ENCODE data around the gene PHAF1. TPM values are rescaled to one million over a fixed set of nuclear protein-coding genes. Genes with fewer than 3 reads are reported as not detected.

Gene PHAF1
- total and polyA plus RNA-seq, 2 of the 13 experiments (the other 11 are each of a cell fraction or from before 2014, with no cell fraction given): 48.3 to 174 TPM

- TF ChIP-seq, protein P1, sequence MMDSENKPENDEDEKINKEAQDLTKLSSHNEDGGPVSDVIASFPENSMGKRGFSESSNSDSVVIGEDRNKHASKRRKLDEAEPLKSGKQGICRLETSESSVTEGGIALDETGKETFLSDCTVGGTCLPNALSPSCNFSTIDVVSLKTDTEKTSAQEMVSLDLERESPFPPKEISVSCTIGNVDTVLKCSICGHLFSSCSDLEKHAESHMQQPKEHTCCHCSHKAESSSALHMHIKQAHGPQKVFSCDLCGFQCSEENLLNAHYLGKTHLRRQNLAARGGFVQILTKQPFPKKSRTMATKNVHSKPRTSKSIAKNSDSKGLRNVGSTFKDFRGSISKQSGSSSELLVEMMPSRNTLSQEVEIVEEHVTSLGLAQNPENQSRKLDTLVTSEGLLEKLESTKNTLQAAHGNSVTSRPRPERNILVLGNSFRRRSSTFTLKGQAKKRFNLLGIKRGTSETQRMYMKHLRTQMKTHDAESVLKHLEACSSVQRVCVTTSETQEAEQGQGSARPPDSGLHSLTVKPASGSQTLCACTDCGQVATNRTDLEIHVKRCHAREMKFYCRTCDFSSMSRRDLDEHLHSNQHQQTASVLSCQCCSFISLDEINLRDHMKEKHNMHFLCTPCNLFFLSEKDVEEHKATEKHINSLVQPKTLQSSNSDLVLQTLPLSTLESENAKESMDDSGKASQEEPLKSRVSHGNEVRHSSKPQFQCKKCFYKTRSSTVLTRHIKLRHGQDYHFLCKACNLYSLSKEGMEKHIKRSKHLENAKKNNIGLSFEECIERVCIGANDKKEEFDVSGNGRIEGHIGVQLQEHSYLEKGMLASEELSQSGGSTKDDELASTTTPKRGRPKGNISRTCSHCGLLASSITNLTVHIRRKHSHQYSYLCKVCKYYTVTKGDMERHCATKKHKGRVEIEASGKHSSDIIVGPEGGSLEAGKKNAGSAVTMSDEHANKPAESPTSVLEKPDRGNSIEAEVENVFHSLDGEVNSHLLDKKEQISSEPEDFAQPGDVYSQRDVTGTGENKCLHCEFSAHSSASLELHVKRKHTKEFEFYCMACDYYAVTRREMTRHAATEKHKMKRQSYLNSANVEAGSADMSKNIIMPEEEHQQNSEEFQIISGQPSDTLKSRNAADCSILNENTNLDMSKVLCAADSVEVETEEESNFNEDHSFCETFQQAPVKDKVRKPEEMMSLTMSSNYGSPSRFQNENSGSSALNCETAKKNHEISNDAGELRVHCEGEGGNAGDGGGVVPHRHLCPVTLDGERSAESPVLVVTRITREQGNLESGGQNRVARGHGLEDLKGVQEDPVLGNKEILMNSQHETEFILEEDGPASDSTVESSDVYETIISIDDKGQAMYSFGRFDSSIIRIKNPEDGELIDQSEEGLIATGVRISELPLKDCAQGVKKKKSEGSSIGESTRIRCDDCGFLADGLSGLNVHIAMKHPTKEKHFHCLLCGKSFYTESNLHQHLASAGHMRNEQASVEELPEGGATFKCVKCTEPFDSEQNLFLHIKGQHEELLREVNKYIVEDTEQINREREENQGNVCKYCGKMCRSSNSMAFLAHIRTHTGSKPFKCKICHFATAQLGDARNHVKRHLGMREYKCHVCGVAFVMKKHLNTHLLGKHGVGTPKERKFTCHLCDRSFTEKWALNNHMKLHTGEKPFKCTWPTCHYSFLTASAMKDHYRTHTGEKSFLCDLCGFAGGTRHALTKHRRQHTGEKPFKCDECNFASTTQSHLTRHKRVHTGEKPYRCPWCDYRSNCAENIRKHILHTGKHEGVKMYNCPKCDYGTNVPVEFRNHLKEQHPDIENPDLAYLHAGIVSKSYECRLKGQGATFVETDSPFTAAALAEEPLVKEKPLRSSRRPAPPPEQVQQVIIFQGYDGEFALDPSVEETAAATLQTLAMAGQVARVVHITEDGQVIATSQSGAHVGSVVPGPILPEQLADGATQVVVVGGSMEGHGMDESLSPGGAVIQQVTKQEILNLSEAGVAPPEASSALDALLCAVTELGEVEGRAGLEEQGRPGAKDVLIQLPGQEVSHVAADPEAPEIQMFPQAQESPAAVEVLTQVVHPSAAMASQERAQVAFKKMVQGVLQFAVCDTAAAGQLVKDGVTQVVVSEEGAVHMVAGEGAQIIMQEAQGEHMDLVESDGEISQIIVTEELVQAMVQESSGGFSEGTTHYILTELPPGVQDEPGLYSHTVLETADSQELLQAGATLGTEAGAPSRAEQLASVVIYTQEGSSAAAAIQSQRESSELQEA (CRISPR knock-in tag; IDR thresholded peaks at IDR 0.05; ENCODE audit: not compliant biosample characterization): peak; percentile 46
- TF ChIP-seq, protein P2, sequence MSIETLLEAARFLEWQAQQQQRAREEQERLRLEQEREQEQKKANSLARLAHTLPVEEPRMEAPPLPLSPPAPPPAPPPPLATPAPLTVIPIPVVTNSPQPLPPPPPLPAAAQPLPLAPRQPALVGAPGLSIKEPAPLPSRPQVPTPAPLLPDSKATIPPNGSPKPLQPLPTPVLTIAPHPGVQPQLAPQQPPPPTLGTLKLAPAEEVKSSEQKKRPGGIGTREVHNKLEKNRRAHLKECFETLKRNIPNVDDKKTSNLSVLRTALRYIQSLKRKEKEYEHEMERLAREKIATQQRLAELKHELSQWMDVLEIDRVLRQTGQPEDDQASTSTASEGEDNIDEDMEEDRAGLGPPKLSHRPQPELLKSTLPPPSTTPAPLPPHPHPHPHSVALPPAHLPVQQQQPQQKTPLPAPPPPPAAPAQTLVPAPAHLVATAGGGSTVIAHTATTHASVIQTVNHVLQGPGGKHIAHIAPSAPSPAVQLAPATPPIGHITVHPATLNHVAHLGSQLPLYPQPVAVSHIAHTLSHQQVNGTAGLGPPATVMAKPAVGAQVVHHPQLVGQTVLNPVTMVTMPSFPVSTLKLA (IDR thresholded peaks at IDR 0.05): no peak
- no peak for TF ChIP-seq RELA (CRISPR knock-in tag; IDR thresholded peaks at IDR 0.05)
- no peak for TF ChIP-seq ZNF251 (CRISPR knock-in tag; IDR thresholded peaks at IDR 0.05)
- TF ChIP-seq STAG1 (CRISPR knock-in tag; IDR thresholded peaks at IDR 0.05): no peak
- TF ChIP-seq AGO2 (optimal IDR thresholded peaks at IDR 0.05; ENCODE audit: low read depth, low read length): peak; percentile 100
- TF ChIP-seq FOXK1 (CRISPR knock-in tag; IDR thresholded peaks at IDR 0.05; ENCODE audit: borderline replicate concordance, low read depth): 0 out of 2 replicates have a peak, but pooled peaks have one; percentile 22
- TF ChIP-seq TEAD2 (CRISPR knock-in tag; IDR thresholded peaks at IDR 0.05): 0 out of 2 replicates have a peak, but pooled peaks have one; percentile 17
- no peak for TF ChIP-seq KDM1A (CRISPR knock-in tag; IDR thresholded peaks at IDR 0.05)
- TF ChIP-seq KDM3A (CRISPR knock-in tag; IDR thresholded peaks at IDR 0.05; ENCODE audit: low read depth): no peak
- TF ChIP-seq, protein P3, sequence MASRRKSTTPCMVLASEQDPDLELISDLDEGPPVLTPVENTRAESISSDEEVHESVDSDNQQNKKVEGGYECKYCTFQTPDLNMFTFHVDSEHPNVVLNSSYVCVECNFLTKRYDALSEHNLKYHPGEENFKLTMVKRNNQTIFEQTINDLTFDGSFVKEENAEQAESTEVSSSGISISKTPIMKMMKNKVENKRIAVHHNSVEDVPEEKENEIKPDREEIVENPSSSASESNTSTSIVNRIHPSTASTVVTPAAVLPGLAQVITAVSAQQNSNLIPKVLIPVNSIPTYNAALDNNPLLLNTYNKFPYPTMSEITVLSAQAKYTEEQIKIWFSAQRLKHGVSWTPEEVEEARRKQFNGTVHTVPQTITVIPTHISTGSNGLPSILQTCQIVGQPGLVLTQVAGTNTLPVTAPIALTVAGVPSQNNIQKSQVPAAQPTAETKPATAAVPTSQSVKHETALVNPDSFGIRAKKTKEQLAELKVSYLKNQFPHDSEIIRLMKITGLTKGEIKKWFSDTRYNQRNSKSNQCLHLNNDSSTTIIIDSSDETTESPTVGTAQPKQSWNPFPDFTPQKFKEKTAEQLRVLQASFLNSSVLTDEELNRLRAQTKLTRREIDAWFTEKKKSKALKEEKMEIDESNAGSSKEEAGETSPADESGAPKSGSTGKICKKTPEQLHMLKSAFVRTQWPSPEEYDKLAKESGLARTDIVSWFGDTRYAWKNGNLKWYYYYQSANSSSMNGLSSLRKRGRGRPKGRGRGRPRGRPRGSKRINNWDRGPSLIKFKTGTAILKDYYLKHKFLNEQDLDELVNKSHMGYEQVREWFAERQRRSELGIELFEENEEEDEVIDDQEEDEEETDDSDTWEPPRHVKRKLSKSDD (CRISPR knock-in tag; IDR thresholded peaks at IDR 0.05; ENCODE audit: low read depth): peak; percentile 81; the same call in 1 of the 2 replicates
- peak; percentile 26; the same call in 1 of the 2 replicates for TF ChIP-seq SP2 (CRISPR knock-in tag; IDR thresholded peaks at IDR 0.05)
- TF ChIP-seq SRSF1 (optimal IDR thresholded peaks at IDR 0.05; ENCODE audit: low read depth, low read length): peak; percentile 38
- TF ChIP-seq HOXA5 (CRISPR knock-in tag; IDR thresholded peaks at IDR 0.05): peak; percentile 28; the same call in 1 of the 2 replicates
- TF ChIP-seq NKX3-1 (CRISPR knock-in tag; IDR thresholded peaks at IDR 0.05): 0 out of 2 replicates have a peak, but pooled peaks have one; percentile 38
- TF ChIP-seq ZNF607 (CRISPR knock-in tag; IDR thresholded peaks at IDR 0.05; ENCODE audit: borderline replicate concordance): peak; percentile 43; the same call in 1 of the 2 replicates
- TF ChIP-seq PAF1 (CRISPR knock-in tag; IDR thresholded peaks at IDR 0.05): peak; percentile 88; the same call in 1 of the 2 replicates
- no peak for TF ChIP-seq RBAK (CRISPR knock-in tag; IDR thresholded peaks at IDR 0.05)
These were observed 39.7 kb downstream of the PHAF1 start (continued) for GRCh38 chr16:67149276-67150046.

Data from HepG2 (cell line).